Gastroesophageal sphincter (tissue), 3 donors: ENCODE data around the gene OGFOD3.

Source experiments
- CTCF ChIP-seq, 4 experiments: fragments of 200-600 bp in 2 of 4; fragments of 450-650 bp in 2 of 4; sonication (generic) in 1 of 4; IDR thresholded peaks; one replicate each; pipeline ENCODE4 v1.5.1; 2017 to 2019; ENCODE audit warnings: antibody characterized with exemption in 4 of 4, mild to moderate bottlenecking in 2 of 4, moderate library complexity in 2 of 4
- POLR2A ChIP-seq, 2 donors: fragments of 450-650 bp; IDR thresholded peaks; one replicate each; pipeline ENCODE4 v1.6.1; 2017; ENCODE audit warnings: antibody characterized with exemption in 2 of 2, mild to moderate bottlenecking in 2 of 2, moderate library complexity in 1 of 2

- TF ChIP-seq CTCF (IDR thresholded peaks at IDR 0.05) = no peak
- TF ChIP-seq POLR2A (IDR thresholded peaks at IDR 0.05) = no peak
Observed at GRCh38 chr17:82377924-82378740, 40.3 kb downstream of the OGFOD3 start.
